GM19397 (cell line): ENCODE measurements around the gene PPP1R3D.
"Not testable (repeated sequence)": the region's sequence is repeated elsewhere in the genome, so short reads cannot be mapped to it uniquely, and the experiment has no call there.

Experiments used
- ATAC-seq: cut with Tn5 transposase; IDR thresholded peaks from one replicate; pipeline ENCODE4 v1.9.1; 2021; ENCODE audit warnings: mild to moderate bottlenecking, moderate library complexity; ENCODE audit not compliant: unreplicated experiment

The PPP1R3D gene

DNA sequence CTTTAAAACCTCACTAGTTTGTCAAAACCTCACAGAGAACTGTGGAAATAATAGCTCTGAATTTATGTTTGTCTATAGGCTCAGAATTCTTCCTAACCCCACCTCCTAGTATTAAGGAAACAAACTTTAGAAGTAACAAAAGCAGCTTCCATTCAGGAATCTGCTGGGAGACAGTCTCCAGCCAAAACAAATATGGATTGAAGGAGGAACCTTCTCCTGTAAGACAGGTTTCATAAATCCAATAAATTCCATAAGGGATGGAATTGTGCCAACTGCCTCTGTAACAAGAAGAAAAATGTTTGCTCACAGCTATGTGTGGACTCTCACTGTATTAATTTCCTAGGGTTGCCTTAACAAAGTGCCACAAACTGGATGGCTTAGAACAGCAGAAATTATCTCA lies 14.2 kb downstream of the PPP1R3D start:
- ATAC-seq, result no peak

DNA sequence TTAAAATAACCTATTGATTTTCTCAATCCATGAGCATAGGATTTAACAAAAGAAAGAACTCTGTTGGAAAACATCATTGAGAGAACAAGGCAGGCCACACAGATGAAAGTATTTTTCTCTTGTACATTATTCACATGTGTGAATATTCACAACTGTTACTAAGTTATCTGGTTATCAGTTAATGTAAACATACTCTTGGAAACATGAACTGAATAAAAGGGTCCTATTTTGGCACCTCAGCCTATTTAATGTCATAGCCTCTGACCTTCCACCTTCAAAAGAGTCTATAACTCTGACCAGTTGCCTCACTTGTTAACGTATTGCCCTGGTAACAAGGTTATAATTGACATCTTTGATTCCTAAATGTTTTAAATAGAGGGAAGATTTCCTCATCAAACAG lies 14.7 kb downstream of the PPP1R3D start:
- no peak for ATAC-seq

DNA sequence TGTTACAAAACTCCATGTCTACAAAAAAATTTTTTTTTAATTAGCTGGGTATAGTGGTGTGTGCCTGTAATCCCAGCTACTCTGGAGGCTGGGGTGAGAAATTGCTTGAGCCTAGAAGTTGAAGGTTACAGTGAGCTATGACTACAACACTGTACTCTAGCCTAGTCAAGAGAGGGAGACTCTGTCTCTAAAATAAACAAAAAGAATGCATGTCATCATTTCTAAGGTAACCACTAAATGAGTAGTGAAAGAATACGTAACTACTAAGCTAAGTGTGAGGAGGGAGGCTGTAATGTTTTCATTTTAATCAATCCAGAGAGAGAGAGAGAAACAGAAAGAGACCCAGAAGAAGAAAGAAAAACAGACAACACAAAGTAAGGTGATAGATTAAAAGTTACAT lies 16.6 kb downstream of the PPP1R3D start:
- ATAC-seq, result no peak

DNA sequence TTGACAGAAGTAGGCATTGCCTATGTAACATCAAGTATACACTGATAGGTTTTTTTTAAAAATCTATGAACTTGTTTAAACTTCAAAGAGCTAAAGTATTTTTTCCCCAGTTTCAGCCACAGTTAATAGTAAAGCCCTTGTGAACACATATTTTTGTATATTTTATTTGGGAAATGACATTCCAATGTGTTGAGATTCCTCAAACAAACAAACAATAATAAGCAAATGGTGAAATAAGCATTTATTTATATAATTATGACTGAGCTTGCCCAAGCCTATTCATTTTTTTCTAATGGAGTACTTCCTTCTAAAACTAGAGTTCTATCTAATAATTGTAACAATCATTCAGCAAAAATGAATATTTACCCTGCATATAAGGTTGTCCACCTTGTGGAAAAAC lies 19.2 kb downstream of the PPP1R3D start:
- ATAC-seq, result no peak

DNA sequence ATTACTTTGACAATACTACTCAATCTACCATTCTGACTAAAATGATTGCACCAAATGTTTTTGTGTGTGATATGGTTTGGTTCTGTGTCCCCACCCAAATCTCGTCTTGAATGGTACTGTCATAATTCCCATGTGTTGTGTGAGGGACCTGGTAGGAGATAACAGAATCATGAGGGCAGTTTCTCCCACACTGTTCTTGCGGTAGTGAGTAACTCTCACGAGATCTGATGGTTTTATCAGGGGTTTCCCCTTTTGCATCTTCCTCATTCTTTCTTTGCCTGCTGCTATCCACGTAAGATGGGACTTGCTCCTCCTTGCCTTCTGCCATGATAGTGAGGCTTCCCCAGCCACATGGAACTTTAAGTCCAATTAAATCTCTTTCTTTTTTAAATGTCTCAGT lies 27.5 kb downstream of the PPP1R3D start:
- no peak for ATAC-seq

DNA sequence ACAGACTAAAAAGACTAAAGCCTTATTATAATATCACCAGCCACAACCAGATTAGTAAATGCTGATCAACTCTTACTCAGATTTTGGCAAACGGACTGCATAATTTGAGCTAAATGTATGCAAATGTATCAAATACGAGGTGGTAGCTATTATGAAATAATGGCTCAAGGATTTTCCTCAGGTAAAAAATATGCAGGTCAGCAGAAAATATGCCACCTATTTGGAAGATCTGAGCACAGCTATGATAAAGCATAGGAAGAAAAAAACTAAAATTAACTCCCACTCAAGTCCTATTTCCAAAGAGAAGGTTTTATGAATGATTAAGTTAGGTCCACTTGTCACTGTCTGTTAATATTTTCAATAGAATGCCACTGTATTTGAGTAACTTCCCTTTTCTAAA lies 29.1 kb downstream of the PPP1R3D start:
- no peak for ATAC-seq

DNA sequence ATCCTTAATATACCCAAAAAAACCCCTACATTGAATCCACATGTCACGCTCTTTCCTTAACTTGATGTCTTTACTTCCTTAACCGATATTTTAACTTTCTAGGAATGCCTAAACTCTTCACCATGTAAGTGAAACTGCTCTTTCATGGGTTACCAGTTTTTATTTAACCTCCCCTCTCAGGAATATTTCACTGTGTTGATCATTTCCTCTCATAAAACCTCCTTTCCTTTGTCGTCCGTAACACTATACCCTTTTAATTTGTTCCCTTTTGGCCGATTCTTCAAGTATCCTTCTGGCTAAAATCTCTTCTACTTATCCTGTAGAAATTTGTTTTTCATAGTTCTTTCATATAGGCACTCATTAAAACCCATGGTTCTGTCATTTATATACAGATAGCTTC lies 31.2 kb downstream of the PPP1R3D start:
- ATAC-seq, result no peak

DNA sequence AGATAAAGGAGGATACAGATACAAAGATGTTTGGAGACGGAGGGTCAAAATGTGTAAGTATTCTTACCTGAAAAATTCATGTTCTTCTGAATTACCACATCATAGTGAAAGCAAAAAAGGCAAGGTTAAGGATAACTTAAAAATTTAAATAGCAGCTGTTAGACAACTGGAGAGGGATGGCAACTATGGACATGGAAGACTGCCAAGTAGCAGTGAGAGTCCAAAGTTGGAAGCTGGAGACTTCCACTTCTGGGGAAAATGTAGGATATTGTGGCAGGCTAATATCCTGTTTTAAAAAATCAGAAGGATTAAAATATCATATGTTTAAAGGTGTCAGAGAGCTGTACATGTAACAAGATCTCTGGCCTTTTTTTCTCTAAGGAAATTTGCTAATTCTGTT lies 36.5 kb downstream of the PPP1R3D start:
- no peak for ATAC-seq

DNA sequence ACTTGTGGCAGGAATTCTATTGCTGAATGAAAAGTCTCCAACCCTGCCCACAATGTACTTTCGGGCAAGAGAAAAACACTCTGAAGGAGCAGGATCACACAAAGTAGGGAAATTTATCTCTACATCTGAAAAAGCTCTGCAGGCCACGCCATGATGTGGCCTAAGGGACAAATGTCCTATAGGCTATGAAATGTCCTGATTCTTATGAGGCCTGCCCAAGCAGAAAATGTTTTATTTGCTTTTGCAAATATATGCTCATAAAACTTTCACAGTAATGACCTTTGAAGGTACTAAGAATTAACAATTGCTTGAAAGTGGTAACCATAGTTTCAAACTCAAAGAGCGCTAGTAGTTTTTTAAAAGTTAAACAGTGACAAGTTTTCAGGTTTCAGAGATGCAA lies 37.6 kb downstream of the PPP1R3D start:
- ATAC-seq, result no peak

DNA sequence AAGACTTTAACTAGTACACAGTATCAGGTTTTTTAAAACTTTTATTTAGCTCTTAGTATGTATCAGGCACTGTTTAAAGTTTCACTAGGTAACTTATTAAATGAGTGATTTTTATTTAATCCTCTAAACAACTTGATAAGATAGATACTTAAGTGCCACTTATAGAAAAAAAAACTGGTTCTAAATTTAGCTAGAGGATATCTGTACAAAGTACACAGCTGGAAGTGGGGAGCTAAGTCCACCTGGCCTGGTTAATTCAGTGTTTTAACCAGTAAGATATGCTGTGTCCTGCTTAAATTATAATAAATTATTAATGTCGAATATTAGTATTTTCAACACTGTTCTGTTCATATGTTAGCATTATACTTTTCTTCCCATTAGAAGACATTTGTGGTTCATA lies 44.2 kb downstream of the PPP1R3D start:
- ATAC-seq, result no peak

DNA sequence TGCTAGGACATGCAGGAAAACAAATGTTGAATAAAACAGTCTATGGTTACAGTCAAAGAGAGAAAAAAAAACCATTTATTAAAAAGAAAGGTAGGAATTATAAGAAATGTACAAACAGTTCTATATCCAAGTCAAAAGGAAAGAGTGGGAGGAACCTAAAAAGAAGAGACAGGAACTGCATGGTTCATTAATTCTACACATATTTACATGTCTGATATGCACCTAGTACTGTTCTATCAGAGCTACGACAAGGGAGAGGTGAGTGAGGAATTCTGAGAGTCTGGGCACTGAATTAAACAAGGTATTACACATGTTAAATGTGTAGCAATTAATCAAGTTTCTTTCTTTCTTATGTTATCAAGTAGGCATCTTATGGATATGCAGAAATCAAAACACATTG lies 48.5 kb downstream of the PPP1R3D start:
- no peak for ATAC-seq

DNA sequence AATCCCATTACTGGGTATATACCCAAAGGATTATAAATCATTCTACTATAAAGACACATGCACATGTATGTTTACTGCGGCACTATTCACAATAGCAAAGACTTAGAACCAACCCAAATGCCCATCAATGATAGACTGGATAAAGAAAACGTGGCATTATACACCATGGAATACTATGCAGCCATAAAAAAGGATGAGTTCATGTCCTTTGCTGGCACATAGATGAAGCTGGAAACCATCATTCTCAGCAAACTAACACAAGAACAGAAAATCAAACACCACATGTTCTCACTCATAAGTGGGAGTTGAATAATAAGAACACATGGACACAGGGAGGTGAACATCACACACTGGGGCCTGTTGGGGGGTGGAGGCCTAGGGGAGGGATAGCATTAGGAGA lies 50.1 kb downstream of the PPP1R3D start:
- not testable (repeated sequence) for ATAC-seq

DNA sequence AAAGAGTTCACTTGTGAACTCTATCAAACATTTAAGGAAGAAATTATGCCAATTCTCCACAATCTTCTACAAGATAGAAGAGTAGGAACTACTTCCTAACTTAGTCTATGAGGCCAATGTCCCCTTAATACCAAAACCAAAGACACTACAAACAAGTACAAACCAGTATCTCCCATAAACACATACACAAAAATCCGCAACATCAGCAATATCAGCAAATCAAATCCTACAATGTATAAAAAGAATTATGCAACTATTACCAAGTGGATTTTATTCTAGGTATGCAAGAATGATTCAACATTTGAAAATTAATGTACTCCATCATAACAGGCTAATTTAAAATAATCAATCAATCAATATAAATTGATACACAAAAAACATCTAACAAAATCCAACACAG lies 52.1 kb downstream of the PPP1R3D start:
- ATAC-seq, result no peak
